ENCODE data around the gene MORF4L1. TPM values are rescaled to one million over a fixed set of nuclear protein-coding genes. Genes with fewer than 3 reads are reported as not detected.

The MORF4L1 gene
- total RNA-seq, 2 donors from 2014 or later = 221 to 237 TPM

GRCh38 chr15:78947506-78947905, 74.8 kb downstream of the MORF4L1 start:
- no peak for TF ChIP-seq CTCF (IDR thresholded peaks at IDR 0.05)
- Histone ChIP-seq H3K9me3 (no peaks in the 10 kb centered on the region), H3K4me1 (no peaks in the 10 kb centered on the region), H3K4me3 (no peak overlapping the region), H3K36me3 (no peaks in the 10 kb centered on the region), H3K9ac (ENCODE audit: low read depth in 2 of 2, low read length in 2 of 2) (no peak overlapping the region), H3K27me3 (no peaks in the 10 kb centered on the region), H3K27ac (no peak overlapping the region)
- no peak for DNase-seq
- intact Hi-C loops (cut with DNase I) = no loop called here

Other genes starting within 250 kb of the MORF4L1 start
- gene CHRNB4, start 231.7 kb upstream of the MORF4L1 start, total RNA-seq = under 1 TPM in 1 of 2 donors, not detected in 1; 0.24 TPM
- gene ADAMTS7, start 61.4 kb upstream of the MORF4L1 start, total RNA-seq = 1 to 10 TPM; 1.6 to 1.8 TPM
- gene CTSH, start 72.2 kb downstream of the MORF4L1 start, total RNA-seq = 10 to 100 TPM; 34.4 to 58.5 TPM
- gene RASGRF1, start 217.9 kb downstream of the MORF4L1 start, total RNA-seq = under 1 TPM; 0.15 to 0.56 TPM

Measured in colonic mucosa (tissue), 4 donors.